NCI-H2196 treated with DMSO at 0.1 percent for 48 hours (cell line): Measurements from ENCODE around the gene PWWP2B.
"Not testable (repeated sequence)": the region's sequence is repeated elsewhere in the genome, so short reads cannot be mapped to it uniquely, and the experiment has no call there.

ENCODE experiments used
- DNase-seq: peaks from one replicate; lab custom pipeline; 2025; ENCODE audit not compliant: unreplicated experiment; lab: John Stamatoyannopoulos, UW

Gene PWWP2B

DNA sequence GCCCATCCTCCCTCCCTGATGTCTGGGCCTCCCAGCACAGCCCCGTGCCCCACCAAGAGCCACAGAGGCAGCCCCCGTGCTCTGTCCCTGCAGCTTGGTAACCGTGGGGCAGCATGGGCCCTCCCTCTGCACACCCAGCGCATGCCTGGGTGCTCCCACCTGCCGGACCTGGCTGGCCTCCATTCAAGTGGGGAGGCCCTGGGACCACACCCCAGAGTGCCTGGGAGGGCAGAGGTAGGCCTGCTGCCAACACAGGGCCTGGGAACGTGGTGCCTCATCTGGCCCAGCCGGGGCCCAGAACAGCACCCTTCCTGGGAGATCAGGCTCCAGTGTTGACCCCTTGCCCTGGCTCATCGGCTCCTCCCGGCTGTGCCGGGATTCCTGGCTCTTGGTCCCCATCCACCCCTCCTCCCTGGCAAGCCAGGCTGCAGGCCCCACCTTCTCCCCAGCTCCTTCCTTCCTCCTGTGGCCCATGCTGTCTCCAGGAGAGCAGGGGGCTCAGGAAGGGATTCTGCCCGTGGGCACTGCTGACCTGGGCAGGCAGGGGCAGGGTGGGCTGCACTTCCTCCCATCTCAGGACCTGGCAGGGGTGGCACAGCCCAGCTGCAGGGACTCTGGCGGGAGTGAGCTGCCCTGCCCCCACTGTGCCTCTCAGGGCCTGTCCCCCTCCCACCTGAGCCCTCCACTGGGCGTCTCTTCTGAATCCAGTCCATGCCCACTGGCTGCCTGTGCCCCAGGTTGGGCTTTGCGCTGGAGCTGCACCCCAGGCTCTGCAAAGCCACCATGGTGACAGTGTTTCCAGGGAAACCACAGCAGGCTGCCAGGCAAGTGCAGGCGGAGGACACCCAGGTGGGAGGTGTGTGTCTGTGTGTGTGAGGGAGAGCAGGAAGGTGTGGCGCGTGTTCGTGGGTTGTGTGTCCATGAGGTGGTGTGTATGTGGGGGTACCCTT is 32.6 kb downstream of the PWWP2B start:
- no peak for DNase-seq

DNA sequence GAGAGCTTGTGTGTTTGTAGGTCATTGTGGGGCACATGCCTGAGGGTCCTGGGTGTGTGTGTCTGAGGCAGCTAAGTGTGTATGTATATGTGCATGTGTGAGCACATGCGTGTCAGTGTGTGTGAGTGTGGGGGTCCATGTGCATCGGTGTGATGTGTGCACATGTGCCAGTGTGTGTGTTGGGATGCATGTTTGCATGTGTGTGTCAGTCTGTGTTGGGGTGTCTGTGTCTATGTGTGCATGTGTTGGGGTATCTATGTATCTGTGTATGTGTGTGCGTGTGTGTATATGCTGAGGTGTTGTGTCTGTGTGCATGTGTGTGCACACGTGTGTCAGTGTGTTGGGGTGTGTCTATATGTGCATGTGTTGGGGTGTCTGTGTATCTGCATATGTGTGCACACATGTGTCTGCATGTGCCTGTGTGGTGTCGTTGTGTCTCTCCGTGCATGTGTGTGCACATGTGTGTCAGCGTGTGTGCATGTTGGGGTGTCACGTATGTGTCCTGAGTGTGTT is 33.3 kb downstream of the PWWP2B start:
- DNase-seq, result no peak

GRCh38 chr10:132430861-132431271 is 33.9 kb downstream of the PWWP2B start:
- DNase-seq, result no peak

DNA sequence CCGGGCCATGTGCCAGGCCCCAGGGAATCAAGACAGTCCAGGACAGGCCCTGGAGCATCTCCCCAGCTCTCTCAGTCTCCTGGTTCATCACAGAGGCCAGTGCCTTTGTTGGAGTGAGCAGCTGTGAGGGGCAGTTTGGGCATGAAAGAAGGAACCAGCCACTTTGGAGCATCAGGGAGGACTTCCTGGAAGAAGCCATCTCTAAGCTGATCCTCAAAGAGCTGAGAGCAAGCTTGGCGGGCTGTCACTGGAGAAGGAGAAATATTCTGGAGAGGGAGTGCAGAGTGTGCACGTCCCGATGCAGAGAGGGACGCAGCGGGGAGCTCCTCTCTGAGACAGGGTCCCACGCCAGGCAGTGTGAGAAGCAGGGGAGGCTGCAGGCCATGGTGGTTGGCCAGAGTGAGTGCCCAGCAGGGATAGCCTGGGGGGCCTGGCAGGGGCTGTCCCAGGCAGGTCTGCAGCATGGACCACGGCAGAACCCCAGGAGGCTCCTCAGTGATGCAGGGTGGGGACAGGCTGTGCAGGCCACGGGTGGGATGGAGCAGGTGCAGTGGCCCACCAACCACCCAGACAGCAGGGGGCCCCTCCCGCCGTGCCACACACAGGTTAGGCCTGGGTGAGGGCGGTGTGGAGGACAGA is 34.7 kb downstream of the PWWP2B start:
- DNase-seq, result no peak

DNA sequence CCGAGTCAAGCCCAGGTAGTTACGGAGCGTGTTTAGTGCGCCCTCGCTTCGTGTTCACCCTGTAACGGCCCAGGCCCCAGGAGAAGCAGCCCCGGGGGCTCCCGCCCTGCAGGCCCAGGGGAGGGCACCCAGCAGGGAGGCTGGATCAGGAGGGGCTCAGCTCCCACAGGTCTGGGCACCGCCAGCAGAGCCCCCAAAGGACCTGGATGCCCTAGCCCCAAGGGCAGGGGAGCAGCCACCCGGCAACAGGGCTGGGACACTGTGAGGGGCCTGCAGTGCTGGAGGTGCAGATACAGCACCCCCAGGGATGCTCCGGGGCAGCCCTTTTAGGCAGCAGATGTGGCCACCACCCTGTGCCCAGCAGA is 35.2 kb downstream of the PWWP2B start:
- DNase-seq, result no peak

DNA sequence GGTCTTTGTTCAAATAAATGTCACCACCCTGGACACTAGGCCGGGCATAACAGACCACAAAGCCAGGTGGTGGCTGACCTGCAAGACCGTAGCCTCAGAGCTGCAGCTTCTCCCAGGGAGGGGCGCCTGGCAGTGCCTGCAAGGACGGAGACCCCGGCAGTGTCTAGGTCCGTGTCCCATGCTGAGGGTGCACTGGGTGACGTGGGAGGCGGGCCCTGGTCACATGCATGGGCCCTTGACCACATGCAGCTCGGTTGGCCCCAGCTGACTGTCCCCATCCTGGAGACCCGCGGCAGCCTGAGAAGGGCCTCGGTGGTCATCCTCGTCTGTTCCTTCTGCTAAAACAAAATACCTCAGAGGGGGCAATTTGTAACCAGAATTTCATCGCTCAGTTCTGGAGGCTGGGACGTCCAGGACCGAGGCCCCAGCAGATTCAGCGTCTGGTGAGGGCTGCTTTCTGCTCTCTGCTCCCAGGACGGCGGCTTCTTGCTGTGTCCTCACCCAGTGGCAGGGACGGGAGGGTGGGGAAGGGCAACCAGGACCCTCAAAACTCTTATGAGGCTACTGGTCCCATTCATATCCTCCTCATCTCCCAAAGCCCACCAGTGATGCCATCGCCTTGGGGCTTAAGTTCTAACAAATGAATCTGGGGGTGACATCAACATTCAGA is 36.8 kb downstream of the PWWP2B start:
- DNase-seq, result no peak

DNA sequence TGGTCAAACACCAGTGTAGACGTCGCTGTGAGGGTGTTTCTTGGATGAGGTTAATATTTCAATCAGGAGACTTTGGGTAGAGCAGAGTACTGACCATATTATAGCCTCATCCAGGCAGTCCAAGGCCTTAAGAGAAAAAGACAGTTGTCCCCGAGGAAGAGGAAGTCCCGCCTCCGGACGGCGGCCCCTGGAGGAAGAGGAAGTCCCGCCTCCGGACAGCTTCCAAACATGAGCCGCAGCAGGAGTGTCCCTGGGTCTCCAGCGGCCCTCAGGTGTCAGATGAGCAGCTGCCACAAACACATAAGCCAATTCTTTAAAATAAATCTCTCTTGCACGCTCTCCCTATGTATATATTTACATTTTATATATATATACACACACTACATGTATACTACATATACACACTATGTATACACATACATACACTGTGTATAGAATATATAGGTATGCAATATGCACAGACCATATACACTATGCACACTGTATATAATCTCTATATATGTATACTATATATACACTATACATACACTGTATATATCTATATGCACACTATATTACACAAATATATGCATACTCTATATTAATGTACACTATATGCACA is 37.5 kb downstream of the PWWP2B start:
- no peak for DNase-seq

DNA sequence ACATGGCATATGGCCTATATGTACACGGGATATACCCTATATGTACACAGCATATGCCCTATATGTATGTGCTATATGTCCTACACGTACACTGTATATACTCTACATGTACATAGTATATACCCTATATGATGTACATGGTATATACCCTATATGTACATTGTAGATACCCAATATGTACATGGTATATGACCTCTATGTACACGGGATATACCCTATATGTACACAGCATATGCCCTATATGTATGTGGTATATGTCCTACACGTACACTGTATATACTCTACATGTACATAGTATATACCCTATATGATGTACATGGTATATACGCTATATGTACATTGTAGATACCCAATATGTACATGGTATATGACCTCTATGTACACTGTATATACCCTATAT is 38.3 kb downstream of the PWWP2B start:
- DNase-seq, result not testable (repeated sequence)

- not testable (repeated sequence) for DNase-seq
These were observed 39.1 kb downstream of the PWWP2B start for GRCh38 chr10:132436096-132436495.

- DNase-seq, result no peak
These were observed 39.9 kb downstream of the PWWP2B start for GRCh38 chr10:132436861-132437410.

- DNase-seq, result no peak
These were observed 40.5 kb downstream of the PWWP2B start for GRCh38 chr10:132437541-132437950.

- DNase-seq, result no peak
These were observed 41.4 kb downstream of the PWWP2B start for GRCh38 chr10:132438091-132439024.

GRCh38 chr10:132439025-132439388 is 42.0 kb downstream of the PWWP2B start:
- no peak for DNase-seq

GRCh38 chr10:132439424-132440163 is 42.6 kb downstream of the PWWP2B start:
- DNase-seq, result no peak

- DNase-seq, result no peak
These were observed 44.0 kb downstream of the PWWP2B start for GRCh38 chr10:132440791-132441565.

DNA sequence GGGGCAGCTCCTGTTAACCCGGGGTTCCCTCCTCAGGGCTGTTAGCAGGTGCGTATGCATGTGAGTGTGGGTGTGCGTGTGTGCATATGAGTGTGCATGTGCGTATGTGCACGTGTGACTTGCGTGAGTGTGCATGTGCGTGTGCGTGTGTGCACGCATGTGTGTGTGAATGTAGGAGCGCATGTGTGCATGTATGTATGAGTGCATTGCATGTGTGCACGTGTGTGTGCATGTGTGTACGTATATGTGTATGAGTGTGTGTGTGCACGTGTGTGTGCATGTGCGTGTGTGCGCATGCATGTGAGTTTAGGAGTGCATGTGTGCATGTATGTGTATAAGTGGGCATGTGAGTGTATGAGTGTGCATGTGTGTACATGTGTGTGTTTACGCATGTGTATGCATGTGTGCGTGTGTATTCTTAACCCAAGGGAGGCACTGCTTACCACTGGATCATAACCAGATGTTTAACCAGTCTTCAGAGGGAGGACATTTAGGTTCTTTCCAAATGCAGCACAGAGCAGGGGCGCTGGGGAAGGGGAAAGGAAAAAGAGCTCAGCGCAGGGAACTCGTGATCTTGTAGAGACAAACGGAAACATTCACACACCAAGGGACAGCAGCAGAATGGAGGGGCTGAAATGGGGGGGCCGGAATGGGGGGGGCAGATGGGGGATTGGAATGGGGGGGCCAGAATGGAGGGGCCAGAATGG is 45.0 kb downstream of the PWWP2B start:
- DNase-seq, result no peak

DNA sequence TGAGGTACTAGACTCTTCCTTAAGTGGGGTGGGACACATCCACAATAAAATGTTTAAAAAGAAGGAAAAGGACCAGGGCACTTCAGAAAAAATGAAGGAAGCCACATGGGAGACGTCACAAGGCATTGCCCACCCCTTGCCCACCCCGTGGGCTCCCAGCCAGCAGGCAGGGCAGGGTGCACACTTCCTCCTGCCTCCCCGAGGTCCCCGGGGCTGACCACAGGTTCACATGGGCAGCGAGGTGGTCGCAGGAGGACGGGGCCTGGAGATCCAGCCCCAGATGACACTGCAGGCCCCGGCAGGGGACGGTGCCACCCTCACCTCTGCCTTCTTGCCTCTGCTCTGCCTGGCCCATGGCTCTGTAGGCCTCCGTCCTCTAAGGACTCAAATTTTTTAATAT is 45.6 kb downstream of the PWWP2B start:
- DNase-seq, result no peak

GRCh38 chr10:132443605-132443982 is 46.6 kb downstream of the PWWP2B start:
- no peak for DNase-seq
